ENCODE measurements around the gene ILF3. TPM values are rescaled to one million over a fixed set of nuclear protein-coding genes. Genes with fewer than 3 reads are reported as not detected.

ILF3 gene
- total RNA-seq, 4 donors from 2014 or later: 101 to 237 (median 120) TPM

- no peak for ATAC-seq (ENCODE audit: low FRiP score)
- DNase-seq (ENCODE audit: low spot score): no peak
- TF ChIP-seq CTCF (IDR thresholded peaks at IDR 0.05): no peak
Measured at GRCh38 chr19:10634430-10634829, 19.7 kb upstream of the ILF3 start.

DNA sequence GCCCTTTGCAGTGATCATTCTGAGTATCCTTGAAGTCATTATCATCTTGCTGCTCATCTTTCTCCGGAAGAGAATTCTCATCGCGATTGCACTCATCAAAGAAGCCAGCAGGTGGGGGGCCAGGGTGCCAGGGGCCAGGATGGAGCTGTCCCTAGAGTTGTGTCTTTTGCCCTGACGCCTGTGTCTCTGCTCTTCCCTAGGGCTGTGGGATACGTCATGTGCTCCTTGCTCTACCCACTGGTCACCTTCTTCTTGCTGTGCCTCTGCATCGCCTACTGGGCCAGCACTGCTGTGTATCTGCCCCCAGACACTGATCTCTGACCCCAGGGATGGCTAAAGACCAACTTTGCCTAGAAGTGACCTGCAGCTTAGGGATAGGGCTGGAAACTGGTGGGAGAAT is 19.2 kb upstream of the ILF3 start:
- ATAC-seq (ENCODE audit: low FRiP score): no peak
- TF ChIP-seq CTCF (IDR thresholded peaks at IDR 0.05): no peak
- no peak for DNase-seq (ENCODE audit: low spot score)

- ATAC-seq (ENCODE audit: low FRiP score) (no peak), DNase-seq (ENCODE audit: low spot score) (no peak)
- TF ChIP-seq CTCF (IDR thresholded peaks at IDR 0.05): no peak
Measured at GRCh38 chr19:10636304-10636972, 17.7 kb upstream of the ILF3 start.

DNA sequence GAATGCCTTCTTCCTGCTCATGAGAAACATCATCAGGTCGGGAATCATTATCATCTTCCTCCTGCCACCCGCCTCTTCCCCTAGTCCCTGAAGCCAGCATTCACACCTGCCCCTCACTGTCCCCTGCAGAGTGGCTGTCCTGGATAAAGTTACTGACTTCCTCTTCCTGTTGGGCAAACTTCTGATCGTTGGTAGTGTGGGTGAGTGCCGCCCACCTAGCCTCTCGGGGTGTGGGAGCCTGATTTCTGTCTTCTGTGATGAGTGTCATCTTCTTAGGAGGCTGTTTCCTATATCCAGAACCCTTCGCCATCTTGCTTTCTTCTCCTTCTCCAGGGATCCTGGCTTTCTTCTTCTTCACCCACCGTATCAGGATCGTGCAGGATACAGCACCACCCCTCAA is 16.3 kb upstream of the ILF3 start:
- TF ChIP-seq CTCF (IDR thresholded peaks at IDR 0.05): no peak
- ATAC-seq (ENCODE audit: low FRiP score) (no peak), DNase-seq (ENCODE audit: low spot score) (no peak)

DNA sequence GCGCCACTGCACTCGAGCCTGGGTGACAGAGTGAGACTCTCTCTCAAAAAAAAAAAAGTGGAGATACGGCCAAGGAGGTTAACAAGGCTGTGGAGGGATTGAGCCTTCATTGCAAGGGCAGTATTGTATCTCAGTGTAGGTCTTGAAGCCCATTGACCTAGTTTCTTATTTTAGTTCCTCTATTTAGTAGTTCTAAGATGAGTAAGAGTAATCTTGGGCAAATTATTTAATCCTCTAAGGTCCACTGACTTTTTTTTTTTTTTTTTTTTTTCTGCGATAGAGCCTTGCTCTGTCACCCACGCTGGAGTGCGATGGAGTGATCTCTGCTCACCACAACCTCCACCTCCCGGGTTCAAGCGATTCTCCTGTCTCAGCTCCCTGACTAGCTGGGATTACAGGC is 14.3 kb upstream of the ILF3 start:
- TF ChIP-seq CTCF (IDR thresholded peaks at IDR 0.05): no peak
- DNase-seq (ENCODE audit: low spot score) (no peak), ATAC-seq (ENCODE audit: low FRiP score) (no peak)

DNA sequence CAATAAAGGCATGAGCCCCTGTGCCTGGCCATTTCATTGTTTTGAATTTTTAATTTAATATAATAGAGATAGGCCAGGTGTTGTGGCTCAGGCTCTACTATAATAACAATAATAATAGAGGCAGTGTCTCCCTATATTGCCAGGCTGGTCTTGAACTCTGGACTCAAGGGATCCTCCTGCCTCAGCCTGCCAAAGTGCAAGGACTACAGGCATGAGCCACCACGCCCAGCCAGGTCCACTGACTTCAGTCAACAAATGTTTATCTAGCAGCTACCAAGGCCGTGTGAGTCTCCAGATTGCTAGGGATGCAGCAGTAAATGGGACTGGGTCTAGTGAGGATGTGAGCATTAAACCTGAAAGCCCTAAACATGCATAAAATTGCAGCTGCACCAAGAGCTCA is 13.8 kb upstream of the ILF3 start:
- DNase-seq (ENCODE audit: low spot score): no peak
- no peak for TF ChIP-seq CTCF (IDR thresholded peaks at IDR 0.05)
- ATAC-seq (ENCODE audit: low FRiP score): no peak

GRCh38 chr19:10641248-10641647 is 12.9 kb upstream of the ILF3 start:
- TF ChIP-seq CTCF (IDR thresholded peaks at IDR 0.05): no peak
- DNase-seq (ENCODE audit: low spot score) (no peak), ATAC-seq (ENCODE audit: low FRiP score) (no peak)

All from omental fat pad (tissue), 4 donors.